Measurements from ENCODE around the gene MAGEB4. TPM values are rescaled to one million over a fixed set of nuclear protein-coding genes. Genes with fewer than 3 reads are reported as not detected.

MAGEB4 gene
- total RNA-seq, 2 donors from 2014 or later = not detected

DNA sequence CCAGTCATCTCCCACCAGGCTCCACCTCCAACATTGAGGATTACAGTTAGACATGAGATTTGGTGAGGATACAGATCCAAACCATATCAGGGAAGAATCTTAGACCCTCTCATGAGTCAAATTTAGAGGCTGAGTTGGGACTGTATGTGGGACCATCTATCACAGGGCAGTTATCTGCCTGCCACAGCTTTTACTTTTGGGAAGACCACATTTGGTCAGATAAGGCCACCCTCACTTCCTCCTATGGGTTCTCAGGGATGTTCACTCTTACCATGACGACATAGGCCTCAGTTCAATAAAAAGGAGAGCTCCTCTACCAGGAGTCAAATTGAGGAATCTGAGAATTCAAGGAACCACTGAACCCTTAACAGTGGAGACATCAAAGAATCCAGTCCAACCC is 24.3 kb upstream of the MAGEB4 start:
- DNase-seq = no peak
- ATAC-seq = no peak
- 50 to 67% methylated on average over 1 of the region's 1 CpG for WGBS, 2 donors
- no peaks in the 10 kb centered on the region for H3K9me3 ChIP-seq
- no peaks in the 10 kb centered on the region for H3K27me3 ChIP-seq
- H3K4me3 ChIP-seq = no peak overlapping the region
- intact Hi-C loops (cut with DNase I) = no loop called here
- no peak overlapping the region for H3K27ac ChIP-seq
- TF ChIP-seq, protein P1, sequence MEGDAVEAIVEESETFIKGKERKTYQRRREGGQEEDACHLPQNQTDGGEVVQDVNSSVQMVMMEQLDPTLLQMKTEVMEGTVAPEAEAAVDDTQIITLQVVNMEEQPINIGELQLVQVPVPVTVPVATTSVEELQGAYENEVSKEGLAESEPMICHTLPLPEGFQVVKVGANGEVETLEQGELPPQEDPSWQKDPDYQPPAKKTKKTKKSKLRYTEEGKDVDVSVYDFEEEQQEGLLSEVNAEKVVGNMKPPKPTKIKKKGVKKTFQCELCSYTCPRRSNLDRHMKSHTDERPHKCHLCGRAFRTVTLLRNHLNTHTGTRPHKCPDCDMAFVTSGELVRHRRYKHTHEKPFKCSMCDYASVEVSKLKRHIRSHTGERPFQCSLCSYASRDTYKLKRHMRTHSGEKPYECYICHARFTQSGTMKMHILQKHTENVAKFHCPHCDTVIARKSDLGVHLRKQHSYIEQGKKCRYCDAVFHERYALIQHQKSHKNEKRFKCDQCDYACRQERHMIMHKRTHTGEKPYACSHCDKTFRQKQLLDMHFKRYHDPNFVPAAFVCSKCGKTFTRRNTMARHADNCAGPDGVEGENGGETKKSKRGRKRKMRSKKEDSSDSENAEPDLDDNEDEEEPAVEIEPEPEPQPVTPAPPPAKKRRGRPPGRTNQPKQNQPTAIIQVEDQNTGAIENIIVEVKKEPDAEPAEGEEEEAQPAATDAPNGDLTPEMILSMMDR (IDR thresholded peaks at IDR 0.05) = no peak
- TF ChIP-seq POLR2A (IDR thresholded peaks at IDR 0.05) = no peak
- no peaks in the 10 kb centered on the region for H3K4me1 ChIP-seq
- H3K36me3 ChIP-seq (replicated peaks in 1 of 2; ENCODE audit: insufficient read depth in 1 of 2, low read depth in 2 of 2) = no peaks in the 10 kb centered on the region

DNA sequence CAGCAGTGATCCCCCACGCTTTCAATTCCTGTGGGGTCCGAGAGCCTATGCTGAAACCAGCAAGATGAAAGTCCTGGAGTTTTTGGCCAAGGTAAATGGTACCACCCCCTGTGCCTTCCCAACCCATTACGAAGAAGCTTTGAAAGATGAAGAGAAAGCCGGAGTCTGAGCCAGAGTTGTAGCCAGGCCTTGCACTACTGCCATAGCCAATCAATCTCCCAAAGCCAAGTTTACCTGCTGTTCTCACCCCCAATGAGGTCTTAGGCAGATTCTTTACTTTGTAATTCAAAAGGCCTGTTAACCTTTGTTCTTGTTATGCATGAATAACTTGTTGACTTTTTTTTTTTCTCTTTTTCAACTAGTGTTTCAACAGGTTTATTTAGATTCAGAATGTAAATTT is 22.4 kb upstream of the MAGEB4 start:
- no peak overlapping the region for H3K27ac ChIP-seq
- no peak for ATAC-seq
- 69 to 71% methylated on average over 2 to 3 of the region's 4 CpGs for WGBS, 2 donors
- no peaks in the 10 kb centered on the region for H3K27me3 ChIP-seq
- H3K36me3 ChIP-seq (replicated peaks in 1 of 2; ENCODE audit: insufficient read depth in 1 of 2, low read depth in 2 of 2) = no peaks in the 10 kb centered on the region
- no peak overlapping the region for H3K4me3 ChIP-seq
- intact Hi-C loops (cut with DNase I) = no loop called here
- no peaks in the 10 kb centered on the region for H3K9me3 ChIP-seq
- no peaks in the 10 kb centered on the region for H3K4me1 ChIP-seq
- TF ChIP-seq, protein P1 (IDR thresholded peaks at IDR 0.05) = no peak
- TF ChIP-seq POLR2A (IDR thresholded peaks at IDR 0.05) = no peak
- DNase-seq = no peak

- ATAC-seq (no peak), DNase-seq (no peak)
- H3K27me3 ChIP-seq = no peaks in the 10 kb centered on the region
- H3K4me1 ChIP-seq = no peaks in the 10 kb centered on the region
- H3K9me3 ChIP-seq = no peaks in the 10 kb centered on the region
- TF ChIP-seq, protein P1 (IDR thresholded peaks at IDR 0.05) = no peak
- no peak for TF ChIP-seq POLR2A (IDR thresholded peaks at IDR 0.05)
- WGBS, 2 donors = 38 to 56% methylated on average over 5 of the region's 5 CpGs
- intact Hi-C loops (cut with DNase I) = no loop called here
- no peaks in the 10 kb centered on the region for H3K36me3 ChIP-seq (replicated peaks in 1 of 2; ENCODE audit: insufficient read depth in 1 of 2, low read depth in 2 of 2)
- H3K4me3 ChIP-seq = no peak overlapping the region
- H3K27ac ChIP-seq = no peak overlapping the region
These were observed 21.1 kb upstream of the MAGEB4 start for GRCh38 chrX:30220661-30221060.

DNA sequence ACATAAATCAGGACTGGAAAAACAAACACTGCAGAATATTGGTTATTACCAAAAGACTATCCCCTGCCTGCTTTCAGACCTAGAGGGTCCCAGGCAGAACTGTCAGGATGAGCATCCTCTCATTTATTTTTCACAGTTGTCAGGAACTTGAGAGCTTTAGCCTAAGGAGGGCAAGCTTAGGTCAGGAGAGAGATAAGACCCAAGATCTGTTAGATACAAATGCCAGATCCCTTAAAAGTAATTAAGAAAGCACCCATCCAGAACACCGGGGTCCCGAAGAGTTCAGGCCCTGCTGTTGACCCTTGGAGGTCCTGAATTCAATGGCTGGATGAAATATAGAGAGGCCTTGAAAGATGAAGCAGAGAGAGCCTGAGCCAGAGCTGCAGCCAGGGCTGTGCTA is 17.3 kb upstream of the MAGEB4 start:
- no peaks in the 10 kb centered on the region for H3K4me1 ChIP-seq
- 37% methylated on average over 2 of the region's 2 CpGs; no CpG with 5 or more reads in 1 of the 2 donors for WGBS, 2 donors
- ATAC-seq (no peak), DNase-seq (no peak)
- no peaks in the 10 kb centered on the region for H3K36me3 ChIP-seq (replicated peaks in 1 of 2; ENCODE audit: insufficient read depth in 1 of 2, low read depth in 2 of 2)
- no peaks in the 10 kb centered on the region for H3K27me3 ChIP-seq
- no peaks in the 10 kb centered on the region for H3K9me3 ChIP-seq
- H3K4me3 ChIP-seq = no peak overlapping the region
- intact Hi-C loops (cut with DNase I) = no loop called here
- no peak for TF ChIP-seq POLR2A (IDR thresholded peaks at IDR 0.05)
- TF ChIP-seq, protein P1 (IDR thresholded peaks at IDR 0.05) = no peak
- no peak overlapping the region for H3K27ac ChIP-seq

- Histone ChIP-seq H3K27me3 (no peaks in the 10 kb centered on the region), H3K9me3 (no peaks in the 10 kb centered on the region), H3K27ac (no peak overlapping the region), H3K4me1 (no peaks in the 10 kb centered on the region), H3K4me3 (no peak overlapping the region), H3K36me3 (replicated peaks in 1 of 2; ENCODE audit: insufficient read depth in 1 of 2, low read depth in 2 of 2) (no peaks in the 10 kb centered on the region)
- WGBS, 2 donors = 13 to 40% methylated on average over 1 of the region's 1 CpG
- no peak for DNase-seq
- intact Hi-C loops (cut with DNase I) = no loop called here
- TF ChIP-seq, protein P1 (IDR thresholded peaks at IDR 0.05) = no peak
- no peak for TF ChIP-seq POLR2A (IDR thresholded peaks at IDR 0.05)
- no peak for ATAC-seq
These were observed 13.3 kb upstream of the MAGEB4 start for GRCh38 chrX:30228526-30228925.
